ENCODE results near the gene PDE4D. TPM values are rescaled to one million over a fixed set of nuclear protein-coding genes. Genes with fewer than 3 reads are reported as not detected.

PDE4D gene
- total RNA-seq, 2 experiments from 2014 or later, result 75.5 to 80.7 TPM

- CTCF ChIA-PET, result interaction anchor here (0.7 to 3.0 kb wide), 3 partner anchors 9 to 254 kb away, joined by 3 to 8 read pairs (median 3); no protein-coding TSS in a partner anchor
- no peak for DNase-seq
- Mint-ChIP-seq H3K27me3 (no peaks in the 10 kb centered on the region), H3K36me3 (ENCODE audit: low read depth) (no peaks in the 10 kb centered on the region), H3K4me3 (no peak overlapping the region), H3K4me1 (ENCODE audit: low read depth) (peaks cover 11% of the 10 kb centered on the region), H3K9me3 (no peaks in the 10 kb centered on the region), H3K27ac (no peak overlapping the region)
- POLR2A ChIA-PET, result no interaction called here
- intact Hi-C loops (cut with micrococcal nuclease), result no loop called here
- TF ChIP-seq CTCF (IDR thresholded peaks at IDR 0.05), result no peak
- ATAC-seq, result no peak
Measured at GRCh38 chr5:59139695-59140094, 753.8 kb downstream of the PDE4D start.

- no peak for TF ChIP-seq CTCF (IDR thresholded peaks at IDR 0.05)
- DNase-seq, result no peak
- CTCF ChIA-PET, result interaction anchor here (1.0 to 3.0 kb wide), 5 partner anchors 8 to 98 kb away, joined by 3 to 21 read pairs (median 4); no protein-coding TSS in a partner anchor
- Mint-ChIP-seq H3K4me1 (ENCODE audit: low read depth) (peaks cover 15% of the 10 kb centered on the region), H3K27ac (no peak overlapping the region), H3K9me3 (no peaks in the 10 kb centered on the region), H3K4me3 (no peak overlapping the region), H3K36me3 (ENCODE audit: low read depth) (no peaks in the 10 kb centered on the region), H3K27me3 (no peaks in the 10 kb centered on the region)
- POLR2A ChIA-PET, result interaction anchor here (1.1 kb wide), 2 partner anchors 17 to 30 kb away, joined by 3 to 4 read pairs; no protein-coding TSS in a partner anchor
- ATAC-seq, result no peak
- intact Hi-C loops (cut with micrococcal nuclease), result no loop called here
Measured at GRCh38 chr5:59138509-59138908, 755.0 kb downstream of the PDE4D start.

- ATAC-seq, result no peak
- H3K27me3 Mint-ChIP-seq, result no peaks in the 10 kb centered on the region
- no peak overlapping the region for H3K4me3 Mint-ChIP-seq
- peaks cover 19% of the 10 kb centered on the region for H3K4me1 Mint-ChIP-seq (ENCODE audit: low read depth)
- H3K36me3 Mint-ChIP-seq (ENCODE audit: low read depth), result no peaks in the 10 kb centered on the region
- TF ChIP-seq CTCF (IDR thresholded peaks at IDR 0.05), result no peak
- CTCF ChIA-PET, result interaction anchor here (1.5 to 3.0 kb wide), 3 partner anchors 7 to 36 kb away, joined by 4 to 21 read pairs (median 8); no protein-coding TSS in a partner anchor
- no peaks in the 10 kb centered on the region for H3K9me3 Mint-ChIP-seq
- no peak overlapping the region for H3K27ac Mint-ChIP-seq
- DNase-seq, result no peak
- POLR2A ChIA-PET, result interaction anchor here (1.1 kb wide), 1 partner anchor 18 kb away, joined by 4 read pairs; no protein-coding TSS in a partner anchor
- intact Hi-C loops (cut with micrococcal nuclease), result no loop called here
Measured at GRCh38 chr5:59137846-59138245, 755.7 kb downstream of the PDE4D start.

GRCh38 chr5:59136549-59136948, 757.0 kb downstream of the PDE4D start:
- intact Hi-C loops (cut with micrococcal nuclease), result no loop called here
- CTCF ChIA-PET, result interaction anchor here (1.0 to 2.5 kb wide), 3 partner anchors 8 to 38 kb away, joined by 3 to 21 read pairs (median 3); no protein-coding TSS in a partner anchor

More at GRCh38 chr5:59136549-59136948, 757.0 kb downstream of the PDE4D start:
- POLR2A ChIA-PET, result no interaction called here
- DNase-seq (no peak), ATAC-seq (no peak)
- no peak for TF ChIP-seq CTCF (IDR thresholded peaks at IDR 0.05)
- Mint-ChIP-seq H3K36me3 (ENCODE audit: low read depth) (no peaks in the 10 kb centered on the region), H3K4me1 (ENCODE audit: low read depth) (peaks cover 30% of the 10 kb centered on the region), H3K27me3 (no peaks in the 10 kb centered on the region), H3K9me3 (no peaks in the 10 kb centered on the region), H3K4me3 (no peak overlapping the region), H3K27ac (no peak overlapping the region)
